SJCRH30 (cell line): ENCODE data around the gene KCNH3. TPM values are rescaled to one million over a fixed set of nuclear protein-coding genes. Genes with fewer than 3 reads are reported as not detected.

Experiments
- DNase-seq, 2 experiments: peaks; one replicate each; pipeline ENCODE4 v3.0.0-alpha.2; 2015 to 2020
- H3K27ac ChIP-seq: fragments of 250-450 bp; sonication (Bioruptor Pico); 2 replicates; pipeline ENCODE4 v1.5.1; 2020; ENCODE audit warnings: mild to moderate bottlenecking, moderate library complexity
- H3K27me3 ChIP-seq: fragments of 250-450 bp; sonication (Bioruptor Pico); 2 replicates; pipeline ENCODE4 v1.5.1; 2020; ENCODE audit warnings: mild to moderate bottlenecking, moderate library complexity
- H3K36me3 ChIP-seq: fragments of 250-450 bp; sonication (Bioruptor Pico); 2 replicates; pipeline ENCODE4 v1.5.1; 2020; ENCODE audit warnings: mild to moderate bottlenecking, moderate library complexity
- H3K4me1 ChIP-seq: fragments of 250-450 bp; sonication (Bioruptor Pico); 2 replicates; pipeline ENCODE4 v1.5.1; 2020; ENCODE audit warnings: mild to moderate bottlenecking, moderate library complexity
- H3K4me3 ChIP-seq: fragments of 250-450 bp; sonication (Bioruptor Pico); 2 replicates; pipeline ENCODE4 v1.5.1; 2020; ENCODE audit warnings: mild to moderate bottlenecking, moderate library complexity
- H3K9me3 ChIP-seq: fragments of 250-450 bp; sonication (Bioruptor Pico); replicated peaks from 2 replicates; pipeline ENCODE4 v1.5.1; 2020; ENCODE audit warnings: mild to moderate bottlenecking, moderate library complexity
- total RNA-seq: library from RNA; depleted of rRNA; stranded (reverse); fragments of >200 nt; shearing (Covaris generic); gene quantifications from 2 replicates; pipeline ENCODE4 v1.2.3, GENCODE V29; 2014

Gene KCNH3
- total RNA-seq, 1 experiment from 2014 or later: 0.12 TPM

DNA sequence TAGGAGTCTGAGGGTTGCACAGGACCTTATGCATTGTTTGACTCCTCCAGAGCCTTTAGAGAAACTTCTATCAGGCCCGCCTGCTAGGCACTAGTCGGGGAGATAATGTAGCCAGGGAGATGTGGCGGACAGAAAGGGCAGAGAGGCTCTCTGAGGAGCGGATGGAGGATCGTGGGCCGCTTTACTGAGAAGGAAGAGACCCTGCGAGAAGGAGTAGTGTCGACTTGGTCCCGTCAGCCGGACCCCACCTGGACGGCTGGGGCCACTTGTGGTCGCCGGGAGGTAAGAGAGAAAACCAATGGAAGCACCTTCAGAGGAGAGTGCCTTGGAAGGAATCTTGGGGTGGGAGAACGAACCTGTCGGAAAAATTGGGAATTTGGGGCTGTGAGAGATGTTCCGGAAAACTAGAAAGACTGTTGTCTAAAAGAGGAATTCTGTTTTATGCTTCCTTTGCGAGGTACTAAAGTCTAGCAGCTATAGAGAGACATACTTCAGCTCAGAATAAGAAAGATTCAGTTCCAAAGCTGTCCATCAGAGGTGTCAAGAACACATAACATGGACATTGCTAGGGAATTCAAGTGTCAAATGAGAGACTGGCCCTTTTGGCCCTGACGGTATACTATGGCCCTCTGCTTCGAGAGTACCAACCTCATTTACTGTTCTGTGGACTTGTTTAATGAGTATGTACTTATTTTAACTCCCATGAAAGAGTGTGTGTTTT is 29.8 kb downstream of the KCNH3 start:
- no peaks in the 10 kb centered on the region; the same call in 1 of the 2 replicates for H3K36me3 ChIP-seq
- H3K27me3 ChIP-seq: no peaks in the 10 kb centered on the region
- H3K9me3 ChIP-seq: no peaks in the 10 kb centered on the region
- no peaks in the 10 kb centered on the region for H3K4me1 ChIP-seq
- DNase-seq: peak in 1 of 2 experiments; percentile 30
- H3K4me3 ChIP-seq: peak overlapping the region; percentile 99
- H3K27ac ChIP-seq: peak overlapping the region; percentile 97

DNA sequence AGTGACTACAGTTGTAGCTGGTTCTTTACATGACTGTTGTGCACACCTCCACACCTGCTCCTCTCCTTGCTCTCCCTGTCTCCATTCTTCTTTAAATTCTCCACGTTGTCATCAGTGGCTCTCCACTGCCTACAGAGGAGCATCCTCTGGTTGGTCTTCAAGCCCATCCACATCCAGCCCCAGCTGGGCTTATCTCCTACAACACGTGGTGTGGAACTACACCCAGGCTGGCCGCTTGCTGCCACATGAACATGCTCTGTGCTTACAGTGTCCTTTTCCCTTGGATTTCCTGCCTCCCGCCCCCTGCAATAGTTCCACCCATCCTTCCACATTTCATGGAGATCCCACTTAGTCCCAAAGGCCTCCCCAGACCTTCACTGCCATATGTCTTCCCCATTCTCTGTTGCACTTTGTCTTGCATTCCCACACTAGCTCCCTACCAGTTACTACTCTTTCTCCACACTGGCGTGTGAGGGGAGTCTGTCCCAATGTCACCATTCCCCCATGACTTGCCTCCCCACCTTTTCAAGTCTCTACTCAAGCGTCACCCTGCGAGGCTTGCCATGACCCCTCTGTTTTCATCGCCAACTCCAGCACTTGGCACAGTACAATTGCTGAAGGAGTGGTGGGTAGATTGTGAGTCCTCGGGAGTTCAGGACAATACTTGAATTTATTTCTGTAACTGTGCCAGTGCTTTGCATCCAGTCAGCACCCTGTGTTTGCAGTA is 38.9 kb downstream of the KCNH3 start:
- Histone ChIP-seq H3K36me3 (peaks cover 5% of the 10 kb centered on the region), H3K4me3 (no peak overlapping the region), H3K9me3 (no peaks in the 10 kb centered on the region), H3K4me1 (peaks cover 15% of the 10 kb centered on the region; the same call in 1 of the 2 replicates), H3K27ac (no peak overlapping the region), H3K27me3 (no peaks in the 10 kb centered on the region)
- no peak for DNase-seq

DNA sequence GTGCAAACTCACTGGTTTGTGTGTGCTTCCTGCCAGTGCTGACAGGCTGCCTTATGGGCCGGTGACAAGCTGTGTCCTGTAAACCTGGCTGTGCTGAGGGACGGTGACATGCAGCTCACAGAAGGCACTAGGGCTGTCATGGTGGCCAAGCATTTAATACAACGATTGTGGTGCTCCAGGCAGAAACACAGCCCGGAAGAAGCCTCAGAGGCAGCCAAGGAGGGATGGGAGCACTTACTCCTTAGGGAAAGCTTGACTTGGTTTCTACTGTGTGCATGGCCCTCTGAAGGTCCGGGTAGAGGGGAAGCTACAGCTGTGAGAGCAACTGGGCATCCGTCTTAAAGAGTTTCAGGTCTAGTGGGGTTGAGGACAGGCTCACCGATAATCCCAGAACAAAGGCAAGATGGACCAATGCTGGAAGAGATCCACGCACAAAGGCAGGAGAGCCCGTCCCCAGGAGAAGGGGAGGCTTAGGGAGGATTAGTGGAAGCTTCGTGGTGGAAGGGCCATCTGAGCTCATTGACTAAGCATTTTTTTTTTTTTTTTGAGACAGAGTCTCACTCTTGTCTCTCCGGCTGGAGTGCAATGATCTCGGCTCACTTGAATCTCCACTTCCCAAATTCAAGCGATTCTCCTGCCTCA is 39.8 kb downstream of the KCNH3 start:
- peak; percentile 41 to 57 for DNase-seq
- no peaks in the 10 kb centered on the region for H3K27me3 ChIP-seq
- H3K4me3 ChIP-seq: no peak overlapping the region
- H3K9me3 ChIP-seq: no peaks in the 10 kb centered on the region
- peaks cover 5% of the 10 kb centered on the region for H3K36me3 ChIP-seq
- peaks cover 15% of the 10 kb centered on the region; the same call in 1 of the 2 replicates for H3K4me1 ChIP-seq
- H3K27ac ChIP-seq: no peak overlapping the region

GRCh38 chr12:49580572-49581535 is 42.0 kb downstream of the KCNH3 start:
- no peaks in the 10 kb centered on the region for H3K27me3 ChIP-seq
- H3K36me3 ChIP-seq: peaks cover 3% of the 10 kb centered on the region
- no peak overlapping the region for H3K27ac ChIP-seq
- peak; percentile 91 to 97 for DNase-seq
- H3K9me3 ChIP-seq: no peaks in the 10 kb centered on the region
- H3K4me1 ChIP-seq: peaks cover 15% of the 10 kb centered on the region; the same call in 1 of the 2 replicates
- no peak overlapping the region for H3K4me3 ChIP-seq

DNA sequence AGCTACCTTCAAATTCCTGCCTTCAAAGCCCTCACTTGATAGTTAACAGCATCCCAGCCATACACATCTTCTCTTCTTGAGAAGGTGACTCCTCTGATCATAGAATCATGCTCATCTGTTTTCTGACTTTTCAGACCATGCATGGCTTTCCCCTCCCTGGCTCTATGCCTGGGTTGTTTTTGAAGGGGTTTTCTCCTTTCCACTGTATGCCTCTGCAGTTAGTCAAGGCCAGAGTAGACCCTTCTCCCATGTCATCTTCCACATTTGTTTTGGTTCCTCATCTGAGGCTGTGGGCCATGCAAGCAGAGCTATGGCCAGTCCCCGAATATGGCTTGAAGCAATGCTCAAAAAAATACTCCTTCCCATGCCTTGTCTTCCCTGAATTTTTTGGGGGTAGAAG is 43.4 kb downstream of the KCNH3 start:
- no peaks in the 10 kb centered on the region for H3K27me3 ChIP-seq
- H3K4me3 ChIP-seq: no peak overlapping the region
- no peak overlapping the region for H3K27ac ChIP-seq
- H3K36me3 ChIP-seq: no peaks in the 10 kb centered on the region
- H3K9me3 ChIP-seq: no peaks in the 10 kb centered on the region
- H3K4me1 ChIP-seq: peaks cover 15% of the 10 kb centered on the region; the same call in 1 of the 2 replicates
- DNase-seq: no peak

- H3K27ac ChIP-seq: no peak overlapping the region
- H3K9me3 ChIP-seq: no peaks in the 10 kb centered on the region
- no peak for DNase-seq
- H3K4me3 ChIP-seq: no peak overlapping the region
- H3K27me3 ChIP-seq: no peaks in the 10 kb centered on the region
- no peaks in the 10 kb centered on the region for H3K36me3 ChIP-seq
- H3K4me1 ChIP-seq: peaks cover 15% of the 10 kb centered on the region; the same call in 1 of the 2 replicates
Measured at GRCh38 chr12:49582850-49583249, 44.0 kb downstream of the KCNH3 start.

DNA sequence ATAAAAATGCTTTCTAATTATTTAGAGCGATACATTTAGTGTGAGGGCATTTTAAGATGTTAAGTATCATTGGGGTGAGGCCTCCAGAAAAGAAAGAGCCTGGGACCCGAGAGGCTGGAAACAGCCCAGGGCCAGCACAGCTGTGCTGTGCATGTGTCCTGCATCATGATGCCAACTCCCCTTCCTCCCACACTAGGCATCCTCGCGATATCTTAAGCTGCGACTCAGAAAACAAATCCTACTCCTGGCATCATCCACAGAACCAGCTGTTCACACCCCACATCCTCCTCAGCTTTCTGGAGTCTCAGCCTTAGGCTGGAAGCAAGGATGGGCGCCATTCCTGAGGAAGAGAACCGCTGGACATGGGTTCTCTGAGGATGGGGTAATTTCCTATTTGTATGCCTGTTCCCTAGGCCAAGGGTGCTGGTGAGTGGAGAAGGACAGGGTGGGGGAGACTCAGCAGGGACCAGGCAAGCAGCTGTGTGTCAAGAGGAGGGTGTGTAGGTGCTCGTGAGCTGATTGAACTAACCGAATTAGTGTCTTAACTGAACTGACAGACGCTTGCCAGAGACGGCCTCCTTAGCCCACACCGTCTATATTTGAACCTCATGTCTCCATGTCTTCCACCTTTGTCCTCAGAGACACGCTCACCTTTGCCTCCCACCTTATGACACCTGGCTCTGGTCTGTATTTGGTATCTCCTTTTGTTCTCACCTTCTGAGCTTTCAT is 44.7 kb downstream of the KCNH3 start:
- H3K9me3 ChIP-seq: no peaks in the 10 kb centered on the region
- H3K36me3 ChIP-seq: no peaks in the 10 kb centered on the region
- no peaks in the 10 kb centered on the region for H3K27me3 ChIP-seq
- no peak overlapping the region for H3K4me3 ChIP-seq
- DNase-seq: peak; percentile 42 to 48
- H3K27ac ChIP-seq: no peak overlapping the region
- peaks cover 13% of the 10 kb centered on the region; the same call in 1 of the 2 replicates for H3K4me1 ChIP-seq

DNA sequence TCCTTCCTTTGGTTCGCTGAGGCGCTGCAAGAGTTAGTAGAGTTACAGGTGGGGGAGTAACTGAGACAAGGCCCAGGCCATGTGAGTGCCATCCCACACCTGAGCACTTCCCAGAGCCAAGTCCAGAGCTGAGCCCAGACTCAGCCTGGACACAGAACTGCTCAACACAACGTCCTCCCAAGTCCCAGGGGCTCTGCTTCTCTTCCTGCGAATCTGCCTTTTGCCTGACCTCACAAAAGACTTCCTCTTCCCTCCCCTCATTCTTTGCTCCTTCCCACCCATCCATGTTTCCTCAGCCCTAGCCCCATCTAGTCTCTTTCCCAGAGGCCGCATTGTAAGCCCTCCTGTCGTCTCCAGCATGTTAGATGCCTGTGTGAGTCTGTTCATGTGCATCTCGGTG is 45.8 kb downstream of the KCNH3 start:
- H3K27ac ChIP-seq: no peak overlapping the region

GRCh38 chr12:49585477-49586459 is 46.9 kb downstream of the KCNH3 start:
- Histone ChIP-seq H3K9me3 (no peaks in the 10 kb centered on the region), H3K36me3 (0 out of 2 replicates have a peak, but pooled peaks cover 2% of the 10 kb centered on the region), H3K4me1 (peaks cover 14% of the 10 kb centered on the region), H3K27me3 (no peaks in the 10 kb centered on the region), H3K4me3 (no peak overlapping the region), H3K27ac (no peak overlapping the region)
- DNase-seq: no peak

More for the DNA sequence above, 45.8 kb downstream of the KCNH3 start:
- no peaks in the 10 kb centered on the region for H3K9me3 ChIP-seq
- H3K4me1 ChIP-seq: peaks cover 18% of the 10 kb centered on the region
- no peak for DNase-seq
- H3K4me3 ChIP-seq: no peak overlapping the region
- no peaks in the 10 kb centered on the region for H3K36me3 ChIP-seq
- H3K27me3 ChIP-seq: no peaks in the 10 kb centered on the region

DNA sequence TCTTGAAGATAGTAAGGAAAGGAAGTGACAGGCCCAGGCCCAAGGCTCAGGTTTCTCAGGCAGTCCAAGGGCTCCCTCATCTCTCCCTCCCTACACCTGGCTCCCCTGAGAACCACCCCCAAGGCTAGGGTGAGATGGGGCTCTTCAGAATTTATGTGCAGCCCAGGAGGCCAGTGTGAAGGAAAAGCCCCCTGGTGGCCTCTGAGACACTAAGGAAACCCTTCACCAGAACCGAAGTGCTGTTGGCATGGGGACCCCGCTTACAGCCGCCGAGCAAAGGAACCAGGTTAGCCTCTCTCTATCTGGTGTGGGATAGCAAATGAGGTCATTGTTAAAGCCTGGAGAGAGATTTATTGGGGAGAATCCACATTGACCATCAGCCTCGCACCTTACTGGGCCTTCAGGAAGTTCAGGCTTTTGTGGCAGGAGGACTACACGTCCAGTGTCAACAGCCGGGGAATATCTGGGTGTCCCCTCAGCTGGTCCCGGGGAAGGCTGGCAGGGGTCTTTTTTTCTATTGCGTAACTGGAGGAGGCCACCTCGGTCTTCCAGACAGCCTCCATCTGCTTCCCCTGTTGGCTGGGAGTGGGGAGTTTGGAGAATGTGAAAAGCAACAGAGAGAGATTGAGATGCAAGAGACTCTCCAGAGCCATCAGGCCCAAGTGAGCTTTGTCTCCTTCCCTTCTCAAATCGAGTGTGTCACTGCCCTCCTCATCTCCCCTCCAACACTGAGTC is 48.5 kb downstream of the KCNH3 start:
- H3K27me3 ChIP-seq: no peaks in the 10 kb centered on the region
- H3K4me3 ChIP-seq: no peak overlapping the region
- H3K4me1 ChIP-seq: peaks cover 7% of the 10 kb centered on the region
- no peak for DNase-seq
- no peak overlapping the region for H3K27ac ChIP-seq
- H3K36me3 ChIP-seq: peaks cover 7% of the 10 kb centered on the region; the same call in 1 of the 2 replicates
- H3K9me3 ChIP-seq: no peaks in the 10 kb centered on the region

- DNase-seq: no peak
- Histone ChIP-seq H3K9me3 (no peaks in the 10 kb centered on the region), H3K4me3 (no peak overlapping the region), H3K27ac (no peak overlapping the region), H3K36me3 (peaks cover 7% of the 10 kb centered on the region; the same call in 1 of the 2 replicates), H3K27me3 (no peaks in the 10 kb centered on the region), H3K4me1 (peaks cover 7% of the 10 kb centered on the region)
Measured at GRCh38 chr12:49588281-49588680, 49.5 kb downstream of the KCNH3 start.
